ENCODE measurements around the gene ZNF394. TPM values are rescaled to one million over a fixed set of nuclear protein-coding genes. Genes with fewer than 3 reads are reported as not detected.

Gene ZNF394
- total RNA-seq, 2 experiments from 2014 or later = 26.8 to 35.3 TPM

DNA sequence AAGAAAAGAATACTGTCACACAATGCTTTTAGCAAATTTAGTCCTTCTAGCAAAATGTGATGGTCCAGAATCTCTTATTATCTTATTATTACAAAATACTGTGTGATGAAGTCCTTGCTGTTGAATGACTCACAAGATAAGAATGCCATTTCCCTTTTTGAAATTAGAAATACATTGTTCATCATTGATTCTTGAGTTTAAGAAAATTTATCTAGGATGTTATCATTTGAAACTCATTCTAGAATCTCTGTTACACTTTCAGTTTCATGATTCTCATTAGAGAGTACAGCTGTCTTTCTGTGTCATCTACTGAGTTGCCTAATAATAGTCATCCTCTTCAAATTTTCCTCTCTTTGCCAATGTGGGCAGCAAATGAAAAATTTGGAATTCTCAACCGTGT is 14.0 kb upstream of the ZNF394 start:
- Histone ChIP-seq H3K79me2 (ENCODE audit: insufficient read depth, low read depth, low read length) (peaks cover 4% of the 10 kb centered on the region; the same call in 1 of the 2 replicates), H3K4me1 (ENCODE audit: insufficient read depth, low read length, poor library complexity, severe bottlenecking) (no peaks in the 10 kb centered on the region), H3K4me3 (ENCODE audit: low read depth, low read length, poor library complexity, severe bottlenecking) (no peak overlapping the region), H3K36me3 (ENCODE audit: insufficient read depth, low read length) (peaks cover 37% of the 10 kb centered on the region), H4K20me1 (ENCODE audit: insufficient read depth, low read length) (no peaks in the 10 kb centered on the region), H3K9me2 (ENCODE audit: insufficient read depth, low read length) (no peaks in the 10 kb centered on the region), H3K9me3 (ENCODE audit: low read length) (no peaks in the 10 kb centered on the region), H3K4me2 (ENCODE audit: low read length) (no peak overlapping the region), H2AFZ (ENCODE audit: low read length) (no peak overlapping the region), H3K27ac (ENCODE audit: low read depth, low read length, poor library complexity, severe bottlenecking) (no peak overlapping the region)
- ChIA-PET CTCF (ENCODE audit: unreplicated experiment) (no interaction called here), POLR2A (no interaction called here)
- no peak for DNase-seq (ENCODE audit: low spot score)
- intact Hi-C loops (cut with micrococcal nuclease; ENCODE audit: unreplicated experiment) = no loop called here
- BruUV-seq (replicated peaks) = no TSS peak
- TF ChIP-seq, protein P1, sequence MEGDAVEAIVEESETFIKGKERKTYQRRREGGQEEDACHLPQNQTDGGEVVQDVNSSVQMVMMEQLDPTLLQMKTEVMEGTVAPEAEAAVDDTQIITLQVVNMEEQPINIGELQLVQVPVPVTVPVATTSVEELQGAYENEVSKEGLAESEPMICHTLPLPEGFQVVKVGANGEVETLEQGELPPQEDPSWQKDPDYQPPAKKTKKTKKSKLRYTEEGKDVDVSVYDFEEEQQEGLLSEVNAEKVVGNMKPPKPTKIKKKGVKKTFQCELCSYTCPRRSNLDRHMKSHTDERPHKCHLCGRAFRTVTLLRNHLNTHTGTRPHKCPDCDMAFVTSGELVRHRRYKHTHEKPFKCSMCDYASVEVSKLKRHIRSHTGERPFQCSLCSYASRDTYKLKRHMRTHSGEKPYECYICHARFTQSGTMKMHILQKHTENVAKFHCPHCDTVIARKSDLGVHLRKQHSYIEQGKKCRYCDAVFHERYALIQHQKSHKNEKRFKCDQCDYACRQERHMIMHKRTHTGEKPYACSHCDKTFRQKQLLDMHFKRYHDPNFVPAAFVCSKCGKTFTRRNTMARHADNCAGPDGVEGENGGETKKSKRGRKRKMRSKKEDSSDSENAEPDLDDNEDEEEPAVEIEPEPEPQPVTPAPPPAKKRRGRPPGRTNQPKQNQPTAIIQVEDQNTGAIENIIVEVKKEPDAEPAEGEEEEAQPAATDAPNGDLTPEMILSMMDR (conservative IDR thresholded peaks at IDR 0.05; ENCODE audit: low read length) = no peak
- TF ChIP-seq EZH2phosphoT487 (IDR thresholded peaks at IDR 0.05; ENCODE audit: borderline replicate concordance, low read depth, low read length) = no peak

DNA sequence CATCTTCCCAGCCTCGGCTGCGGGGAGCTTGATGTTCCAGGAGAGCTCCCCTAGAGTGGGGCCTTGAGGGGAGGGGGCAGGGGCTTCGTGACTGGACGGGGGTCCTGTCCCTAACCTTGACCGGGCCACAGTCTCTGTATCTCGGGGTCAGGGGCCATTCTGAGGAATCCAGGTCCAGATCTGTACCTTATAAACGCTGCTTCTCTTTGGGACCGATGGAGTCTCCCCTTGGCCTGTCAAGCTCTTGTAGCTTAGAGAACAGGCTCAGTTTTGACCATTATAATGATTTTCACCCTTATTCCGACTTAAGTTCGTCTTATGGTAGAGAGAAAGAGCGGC is 5.2 kb upstream of the ZNF394 start:
- peak overlapping the region; percentile 92 for H3K4me3 ChIP-seq (ENCODE audit: low read depth, low read length, poor library complexity, severe bottlenecking)
- no TSS peak for BruUV-seq (replicated peaks)
- peaks cover 18% of the 10 kb centered on the region for H3K4me1 ChIP-seq (ENCODE audit: insufficient read depth, low read length, poor library complexity, severe bottlenecking)
- H4K20me1 ChIP-seq (ENCODE audit: insufficient read depth, low read length) = no peaks in the 10 kb centered on the region
- H3K9me3 ChIP-seq (ENCODE audit: low read length) = peaks cover 6% of the 10 kb centered on the region; the same call in 1 of the 2 replicates
- H3K27ac ChIP-seq (ENCODE audit: low read depth, low read length, poor library complexity, severe bottlenecking) = peak overlapping the region; percentile 73
- H3K9me2 ChIP-seq (ENCODE audit: insufficient read depth, low read length) = no peaks in the 10 kb centered on the region
- ChIA-PET POLR2A (interaction anchor here (0.6 to 2.8 kb wide), 11 partner anchors 13 to 414 kb away, joined by 3 to 20 read pairs (median 5); partner anchors contain the start of genes TRIM4 and ZNF655), CTCF (ENCODE audit: unreplicated experiment) (interaction anchor here (0.5 to 0.6 kb wide), 2 partner anchors 31 to 570 kb away, joined by 3 read pairs; no protein-coding TSS in a partner anchor)
- intact Hi-C loops (cut with micrococcal nuclease; ENCODE audit: unreplicated experiment) = loop anchor here (2.0 kb wide), 1 partner anchor 54 kb away; the partner anchor contains the start of gene ZNF655
- H2AFZ ChIP-seq (ENCODE audit: low read length) = peak overlapping the region; percentile 83
- peak overlapping the region; percentile 90 for H3K4me2 ChIP-seq (ENCODE audit: low read length)
- DNase-seq (ENCODE audit: low spot score) = no peak
- peaks cover 35% of the 10 kb centered on the region for H3K79me2 ChIP-seq (ENCODE audit: insufficient read depth, low read depth, low read length)
- H3K36me3 ChIP-seq (ENCODE audit: insufficient read depth, low read length) = no peaks in the 10 kb centered on the region; the same call in 1 of the 2 replicates
- no peak for TF ChIP-seq EZH2phosphoT487 (IDR thresholded peaks at IDR 0.05; ENCODE audit: borderline replicate concordance, low read depth, low read length)
- TF ChIP-seq, protein P1 (conservative IDR thresholded peaks at IDR 0.05; ENCODE audit: low read length) = no peak

Data from OCI-LY7 (cell line).